Omental fat pad (tissue), 4 donors: ENCODE results near the gene IL1RL2. TPM values are rescaled to one million over a fixed set of nuclear protein-coding genes. Genes with fewer than 3 reads are reported as not detected.
A peak's percentile ranks its signal among the peaks of the same experiment; 100 is the strongest.

Experiments
- ATAC-seq: fragments of 150-250 bp; one replicate; pipeline ENCODE4 v1.9.1; 2016; ENCODE audit warnings: mild to moderate bottlenecking, moderate library complexity; ENCODE audit not compliant: low FRiP score
- DNase-seq: peaks from one replicate; pipeline ENCODE4 v3.0.0-alpha.2; 2019; ENCODE audit warnings: low spot score
- total RNA-seq, 4 donors: library from RNA; depleted of rRNA; stranded (reverse); fragments of >200 nt; gene quantifications; one replicate each; pipeline ENCODE4 v1.1.0, GENCODE V29; 2016
- TF ChIP-seq, protein P1 (sequence below), 3 donors: fragments of 450-650 bp; IDR thresholded peaks; one replicate each; pipeline ENCODE4 v1.5.1; 2016 to 2017; ENCODE audit warnings: antibody characterized with exemption in 3 of 3, mild to moderate bottlenecking in 3 of 3, moderate library complexity in 2 of 3

IL1RL2 gene
- total RNA-seq, 4 donors from 2014 or later, result 0.31 to 5.3 (median 2.1) TPM

DNA sequence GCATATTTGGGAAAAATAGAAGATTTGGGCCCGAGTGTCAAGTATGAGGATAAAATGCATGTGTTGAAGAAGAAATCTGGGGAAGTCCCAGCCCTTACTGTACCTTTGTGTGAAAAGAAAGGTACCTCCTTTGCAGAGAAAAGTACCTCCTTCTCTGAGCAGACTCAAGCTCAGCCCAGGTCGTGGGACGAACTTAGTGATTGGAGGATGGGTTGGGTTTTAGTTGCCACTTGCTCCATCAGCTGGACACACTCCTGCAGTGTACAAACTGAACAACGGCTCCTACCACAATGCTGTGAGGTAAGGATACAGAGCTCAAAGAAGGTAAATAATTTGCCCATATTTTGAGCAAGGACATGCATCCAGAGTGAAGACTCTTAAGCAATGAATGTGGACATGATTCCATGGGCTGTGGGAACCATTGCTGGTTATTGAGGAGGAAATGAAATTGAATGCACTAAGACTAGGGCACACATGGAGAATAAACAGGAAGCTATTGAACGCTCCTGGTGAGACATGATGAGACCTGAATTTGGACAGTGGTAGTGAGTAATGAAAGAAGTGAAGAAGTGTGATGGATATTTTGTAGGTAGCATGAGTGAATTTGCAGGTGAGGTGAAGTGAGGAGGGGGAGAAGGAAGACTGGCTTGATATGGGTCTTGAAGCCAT lies 74.8 kb downstream of the IL1RL2 start:
- ATAC-seq (no peak), DNase-seq (no peak)

DNA sequence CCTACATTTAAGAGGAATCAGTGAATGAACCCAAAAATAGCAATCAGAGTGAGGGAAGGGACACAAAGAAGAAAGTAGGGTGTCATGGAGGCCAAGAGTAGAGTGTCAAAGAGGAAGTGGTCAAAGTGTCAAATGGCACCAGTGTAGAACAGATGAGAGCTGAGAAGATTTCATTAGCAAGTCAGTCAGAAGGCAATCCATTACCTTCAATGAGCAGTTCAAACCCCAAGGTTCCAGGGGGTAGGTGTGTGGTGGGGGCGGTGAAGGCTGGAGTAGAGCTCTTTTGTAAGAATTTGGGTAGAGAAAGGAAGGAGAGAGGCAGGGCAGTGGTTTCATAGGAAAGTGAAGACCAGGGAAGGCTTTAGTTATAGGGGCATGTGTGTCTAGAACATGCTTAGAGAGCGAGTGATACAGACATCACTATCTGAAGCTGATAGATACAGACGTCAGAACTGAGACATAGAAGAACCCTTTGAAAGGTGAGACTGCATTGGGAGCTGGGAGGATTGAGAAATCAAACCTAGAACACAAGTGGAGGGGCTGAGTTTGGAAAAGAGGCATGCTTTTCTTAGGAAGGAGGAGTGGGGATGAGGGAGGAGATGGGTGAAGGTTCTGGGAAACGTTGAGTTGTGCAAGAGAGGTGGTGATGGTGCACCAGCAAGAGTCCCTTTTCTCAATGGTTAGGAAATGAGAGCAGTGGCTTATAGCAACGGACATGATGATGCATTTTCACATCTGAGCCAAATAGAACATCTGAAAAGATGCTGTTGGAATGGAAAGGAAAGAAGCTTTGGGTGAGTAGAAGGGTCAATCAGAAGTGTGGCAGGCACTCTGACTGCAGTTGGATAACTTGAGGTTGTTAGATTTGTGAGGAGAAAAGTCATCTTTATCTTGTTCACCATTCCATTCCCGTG lies 75.7 kb downstream of the IL1RL2 start:
- ATAC-seq (no peak), DNase-seq (no peak)
- TF ChIP-seq, protein P1, sequence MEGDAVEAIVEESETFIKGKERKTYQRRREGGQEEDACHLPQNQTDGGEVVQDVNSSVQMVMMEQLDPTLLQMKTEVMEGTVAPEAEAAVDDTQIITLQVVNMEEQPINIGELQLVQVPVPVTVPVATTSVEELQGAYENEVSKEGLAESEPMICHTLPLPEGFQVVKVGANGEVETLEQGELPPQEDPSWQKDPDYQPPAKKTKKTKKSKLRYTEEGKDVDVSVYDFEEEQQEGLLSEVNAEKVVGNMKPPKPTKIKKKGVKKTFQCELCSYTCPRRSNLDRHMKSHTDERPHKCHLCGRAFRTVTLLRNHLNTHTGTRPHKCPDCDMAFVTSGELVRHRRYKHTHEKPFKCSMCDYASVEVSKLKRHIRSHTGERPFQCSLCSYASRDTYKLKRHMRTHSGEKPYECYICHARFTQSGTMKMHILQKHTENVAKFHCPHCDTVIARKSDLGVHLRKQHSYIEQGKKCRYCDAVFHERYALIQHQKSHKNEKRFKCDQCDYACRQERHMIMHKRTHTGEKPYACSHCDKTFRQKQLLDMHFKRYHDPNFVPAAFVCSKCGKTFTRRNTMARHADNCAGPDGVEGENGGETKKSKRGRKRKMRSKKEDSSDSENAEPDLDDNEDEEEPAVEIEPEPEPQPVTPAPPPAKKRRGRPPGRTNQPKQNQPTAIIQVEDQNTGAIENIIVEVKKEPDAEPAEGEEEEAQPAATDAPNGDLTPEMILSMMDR (IDR thresholded peaks at IDR 0.05), result no peak

More for the DNA sequence above, 74.8 kb downstream of the IL1RL2 start:
- TF ChIP-seq, protein P1 (IDR thresholded peaks at IDR 0.05), result no peak

DNA sequence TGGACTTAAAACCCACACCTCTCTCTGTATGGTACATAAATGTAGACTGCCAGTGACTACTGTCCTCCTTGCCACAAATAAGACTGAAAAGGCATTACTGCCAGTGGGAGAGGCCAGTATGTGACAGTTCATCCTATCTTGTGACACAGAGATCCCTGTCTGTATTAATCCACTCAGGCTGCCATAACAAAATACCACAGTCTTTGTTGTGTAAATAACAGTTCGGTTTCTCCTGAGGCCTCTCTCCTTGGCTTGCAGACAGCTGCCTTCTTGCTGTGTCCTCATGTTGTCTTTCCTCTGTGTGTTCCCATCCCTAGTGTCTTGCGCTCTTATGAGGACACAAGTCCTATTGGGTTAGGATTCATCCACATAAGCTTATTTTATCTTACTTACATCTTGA lies 78.1 kb downstream of the IL1RL2 start:
- TF ChIP-seq, protein P1 (IDR thresholded peaks at IDR 0.05), result no peak
- ATAC-seq (no peak), DNase-seq (no peak)

DNA sequence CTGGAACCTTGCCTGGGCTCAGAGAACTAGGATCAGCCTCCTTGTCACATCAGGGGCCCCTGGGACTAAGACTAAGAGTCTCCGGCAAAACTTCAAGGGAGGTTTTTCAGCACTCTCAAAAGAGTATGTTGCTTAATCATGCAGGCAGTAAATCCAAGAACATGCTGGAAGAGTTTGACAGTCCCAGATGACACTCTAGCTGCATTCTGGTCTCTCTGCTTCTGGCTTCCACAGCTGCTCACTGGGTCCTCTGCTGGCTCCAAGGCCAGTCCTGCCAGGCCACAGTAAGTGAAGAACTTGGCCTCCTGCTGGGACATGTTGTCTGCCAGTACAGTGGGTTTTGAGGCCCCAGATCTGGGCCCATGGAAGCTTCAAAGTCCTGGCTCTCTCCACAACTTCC lies 79.4 kb downstream of the IL1RL2 start:
- DNase-seq, result no peak
- no peak for ATAC-seq
- TF ChIP-seq, protein P1 (IDR thresholded peaks at IDR 0.05), result no peak

DNA sequence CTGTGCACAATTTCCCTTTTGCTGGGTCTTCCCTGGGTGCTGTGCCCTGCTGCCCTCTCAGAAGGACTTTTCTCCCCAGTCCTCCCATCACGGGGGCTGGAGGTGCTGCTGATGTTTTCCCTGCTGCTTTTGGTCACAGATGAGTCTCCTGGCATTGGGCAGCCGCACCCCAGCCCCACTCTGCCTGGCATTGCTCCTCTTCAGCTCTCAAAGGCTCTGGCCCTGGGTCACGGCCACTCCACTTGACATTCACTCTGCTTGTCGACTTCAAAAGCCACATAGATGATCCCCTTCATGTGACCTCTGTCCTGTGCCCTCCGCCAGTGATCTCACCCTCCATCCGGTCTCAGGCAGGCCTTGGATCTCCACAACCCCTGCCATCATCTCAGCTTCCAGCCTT lies 81.0 kb downstream of the IL1RL2 start:
- TF ChIP-seq, protein P1 (IDR thresholded peaks at IDR 0.05), result no peak
- ATAC-seq (no peak), DNase-seq (no peak)

DNA sequence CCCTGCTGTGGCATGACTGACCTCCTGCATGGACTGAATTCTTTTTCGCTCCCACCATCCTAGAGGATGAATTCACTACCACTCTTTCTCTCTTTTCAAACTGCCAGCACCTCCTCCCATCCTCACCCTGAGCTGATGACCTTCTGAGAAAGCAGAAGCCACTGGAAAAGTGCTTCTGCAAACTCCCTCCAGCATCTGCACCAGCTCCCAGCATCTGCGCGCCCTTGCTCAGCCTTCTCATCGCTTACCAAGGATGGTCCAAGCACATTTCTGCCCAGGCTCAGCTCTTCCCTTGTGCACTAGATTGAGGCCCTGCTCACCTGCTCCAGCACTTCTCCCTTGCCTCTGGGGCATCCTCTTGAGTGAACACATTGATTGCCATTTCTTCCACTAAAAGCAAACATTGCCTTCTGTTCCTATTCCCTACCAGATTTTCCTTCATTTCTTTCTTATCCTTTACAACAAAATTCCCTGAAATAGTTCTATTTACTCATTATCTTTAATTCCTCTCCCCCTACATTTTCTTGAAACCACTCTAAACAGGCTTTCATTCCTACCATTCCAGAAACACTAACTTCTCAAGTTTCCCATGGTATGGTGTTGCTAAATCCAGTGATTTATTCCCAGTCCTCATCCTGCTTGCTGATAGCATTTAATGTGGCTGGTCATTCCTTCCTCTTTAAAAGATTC lies 81.8 kb downstream of the IL1RL2 start:
- DNase-seq (no peak), ATAC-seq (peak; percentile 74)
- TF ChIP-seq, protein P1 (IDR thresholded peaks at IDR 0.05), result no peak
